Neural crest cell (in vitro differentiated cells): ENCODE results near the gene NECTIN2. TPM values are rescaled to one million over a fixed set of nuclear protein-coding genes. Genes with fewer than 3 reads are reported as not detected.
A peak's percentile ranks its signal among the peaks of the same experiment; 100 is the strongest.
"Not testable (repeated sequence)": the region's sequence is repeated elsewhere in the genome, so short reads cannot be mapped to it uniquely, and the experiment has no call there.

Source experiments
- DNase-seq: peaks from one replicate; pipeline ENCODE4 v3.0.0; 2021; ENCODE audit warnings: low read depth, mixed read lengths, low spot score
- H3K27ac Mint-ChIP-seq: one replicate; pipeline ENCODE4 v1.8.0; 2021; ENCODE audit warnings: mild to moderate bottlenecking, mixed read lengths; ENCODE audit not compliant: unreplicated experiment
- H3K27me3 Mint-ChIP-seq: 2 replicates; pipeline ENCODE4 v1.8.0; 2021; ENCODE audit warnings: low read depth, mild to moderate bottlenecking, mixed read lengths
- H3K36me3 Mint-ChIP-seq: 2 replicates; pipeline ENCODE4 v1.8.0; 2021; ENCODE audit warnings: low read depth, mild to moderate bottlenecking, mixed read lengths
- H3K4me1 Mint-ChIP-seq: 2 replicates; pipeline ENCODE4 v1.8.0; 2021; ENCODE audit warnings: mixed read lengths
- H3K4me3 Mint-ChIP-seq: one replicate; pipeline ENCODE4 v1.8.0; 2021; ENCODE audit warnings: mild to moderate bottlenecking, mixed read lengths
- H3K9me3 Mint-ChIP-seq: 2 replicates; pipeline ENCODE4 v1.8.0; 2021; ENCODE audit warnings: mixed read lengths
- total RNA-seq: library from RNA; stranded (reverse); gene quantifications from 2 replicates; pipeline ENCODE4 v1.2.1, GENCODE V29; 2021
- TF ChIP-seq, protein P1 (sequence below): fragments of 200-600 bp; sonication (generic); conservative IDR thresholded peaks from 2 replicates; pipeline ENCODE4 v1.5.0; 2021; ENCODE audit warnings: antibody characterized with exemption, mild to moderate bottlenecking

The NECTIN2 gene
- total RNA-seq, 1 donor from 2014 or later, result 76.2 TPM

DNA sequence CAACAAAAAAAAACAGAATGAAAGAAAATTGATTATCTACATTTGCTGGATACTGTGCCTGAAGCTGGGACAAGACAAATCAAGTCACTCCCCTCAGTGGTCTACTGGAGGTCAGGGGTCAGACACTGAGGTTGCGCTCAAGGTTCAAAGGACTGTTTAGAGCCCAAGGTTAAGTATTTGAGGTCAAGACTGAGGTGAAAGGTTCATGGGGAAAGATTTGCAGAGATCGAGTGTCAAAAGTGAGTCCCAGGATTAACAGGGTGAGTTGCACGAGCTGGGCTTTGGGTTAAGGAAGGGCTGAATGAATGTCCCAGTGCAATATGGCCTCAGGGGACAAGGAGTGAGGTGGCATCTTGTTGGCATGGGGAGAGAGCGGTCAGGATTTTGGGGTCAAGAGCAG lies 41.6 kb downstream of the NECTIN2 start:
- TF ChIP-seq, protein P1, sequence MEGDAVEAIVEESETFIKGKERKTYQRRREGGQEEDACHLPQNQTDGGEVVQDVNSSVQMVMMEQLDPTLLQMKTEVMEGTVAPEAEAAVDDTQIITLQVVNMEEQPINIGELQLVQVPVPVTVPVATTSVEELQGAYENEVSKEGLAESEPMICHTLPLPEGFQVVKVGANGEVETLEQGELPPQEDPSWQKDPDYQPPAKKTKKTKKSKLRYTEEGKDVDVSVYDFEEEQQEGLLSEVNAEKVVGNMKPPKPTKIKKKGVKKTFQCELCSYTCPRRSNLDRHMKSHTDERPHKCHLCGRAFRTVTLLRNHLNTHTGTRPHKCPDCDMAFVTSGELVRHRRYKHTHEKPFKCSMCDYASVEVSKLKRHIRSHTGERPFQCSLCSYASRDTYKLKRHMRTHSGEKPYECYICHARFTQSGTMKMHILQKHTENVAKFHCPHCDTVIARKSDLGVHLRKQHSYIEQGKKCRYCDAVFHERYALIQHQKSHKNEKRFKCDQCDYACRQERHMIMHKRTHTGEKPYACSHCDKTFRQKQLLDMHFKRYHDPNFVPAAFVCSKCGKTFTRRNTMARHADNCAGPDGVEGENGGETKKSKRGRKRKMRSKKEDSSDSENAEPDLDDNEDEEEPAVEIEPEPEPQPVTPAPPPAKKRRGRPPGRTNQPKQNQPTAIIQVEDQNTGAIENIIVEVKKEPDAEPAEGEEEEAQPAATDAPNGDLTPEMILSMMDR, result no peak
- Mint-ChIP-seq H3K27me3 (peaks cover 2% of the 10 kb centered on the region), H3K4me3 (no peak overlapping the region), H3K4me1 (peaks cover 27% of the 10 kb centered on the region), H3K27ac (peak overlapping the region; percentile 28), H3K9me3 (peaks cover 3% of the 10 kb centered on the region), H3K36me3 (peaks cover 17% of the 10 kb centered on the region)
- DNase-seq, result no peak

DNA sequence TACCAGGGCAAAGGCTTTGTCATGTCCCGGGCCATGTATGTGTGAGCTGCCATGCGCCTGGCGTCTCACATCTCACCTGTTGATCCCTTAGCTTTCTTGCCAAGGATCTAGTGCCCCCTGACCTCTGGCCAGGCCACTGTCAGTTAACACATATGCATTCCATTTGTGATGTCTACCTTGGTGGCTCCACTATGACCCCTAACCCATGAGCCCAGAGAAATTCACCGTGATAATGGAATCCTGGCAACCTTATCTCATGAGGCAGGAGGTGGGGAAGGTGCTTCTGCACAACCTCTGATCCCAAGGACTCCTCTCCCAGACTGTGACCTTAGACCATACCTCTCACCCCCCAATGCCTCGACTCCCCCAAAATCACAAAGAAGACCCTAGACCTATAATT lies 42.2 kb downstream of the NECTIN2 start:
- not testable (repeated sequence) for DNase-seq, H3K27me3 Mint-ChIP-seq, H3K9me3 Mint-ChIP-seq, H3K27ac Mint-ChIP-seq
- Mint-ChIP-seq H3K4me1 (peaks cover 33% of the 10 kb centered on the region), H3K4me3 (peak overlapping the region; percentile 36), H3K36me3 (peaks cover 19% of the 10 kb centered on the region)

DNA sequence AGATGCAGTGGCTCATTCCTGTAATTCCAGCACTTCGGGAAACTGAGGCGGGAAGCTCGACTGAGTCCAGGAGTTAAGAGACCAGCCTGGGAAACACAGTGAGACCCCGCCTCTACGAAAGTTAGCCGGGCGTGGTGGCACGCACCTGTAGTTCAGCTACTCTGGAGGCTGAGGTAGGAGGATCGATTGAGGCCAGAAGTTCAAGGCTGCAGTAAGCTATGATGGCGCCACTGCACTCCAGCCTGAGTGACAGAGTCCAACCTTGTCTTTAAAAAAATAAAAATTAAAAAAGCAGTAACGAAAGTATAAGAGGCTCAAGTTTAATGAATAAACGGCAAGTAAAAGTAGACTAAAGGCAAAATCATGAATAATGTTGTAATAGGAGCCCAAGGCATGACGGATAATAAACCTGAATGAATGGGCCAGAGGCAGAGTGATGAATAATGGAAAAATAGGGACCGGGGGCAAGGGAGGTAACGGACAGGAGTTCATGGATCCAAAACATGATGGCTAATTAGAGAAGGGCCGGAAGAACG lies 43.8 kb downstream of the NECTIN2 start:
- Mint-ChIP-seq H3K4me3 (peak overlapping the region; percentile 86), H3K36me3 (peaks cover 19% of the 10 kb centered on the region), H3K4me1 (peaks cover 33% of the 10 kb centered on the region), H3K27ac (peak overlapping the region; percentile 95), H3K9me3 (peaks cover 3% of the 10 kb centered on the region), H3K27me3 (peaks cover 2% of the 10 kb centered on the region)
- TF ChIP-seq, protein P1, result no peak
- no peak for DNase-seq

DNA sequence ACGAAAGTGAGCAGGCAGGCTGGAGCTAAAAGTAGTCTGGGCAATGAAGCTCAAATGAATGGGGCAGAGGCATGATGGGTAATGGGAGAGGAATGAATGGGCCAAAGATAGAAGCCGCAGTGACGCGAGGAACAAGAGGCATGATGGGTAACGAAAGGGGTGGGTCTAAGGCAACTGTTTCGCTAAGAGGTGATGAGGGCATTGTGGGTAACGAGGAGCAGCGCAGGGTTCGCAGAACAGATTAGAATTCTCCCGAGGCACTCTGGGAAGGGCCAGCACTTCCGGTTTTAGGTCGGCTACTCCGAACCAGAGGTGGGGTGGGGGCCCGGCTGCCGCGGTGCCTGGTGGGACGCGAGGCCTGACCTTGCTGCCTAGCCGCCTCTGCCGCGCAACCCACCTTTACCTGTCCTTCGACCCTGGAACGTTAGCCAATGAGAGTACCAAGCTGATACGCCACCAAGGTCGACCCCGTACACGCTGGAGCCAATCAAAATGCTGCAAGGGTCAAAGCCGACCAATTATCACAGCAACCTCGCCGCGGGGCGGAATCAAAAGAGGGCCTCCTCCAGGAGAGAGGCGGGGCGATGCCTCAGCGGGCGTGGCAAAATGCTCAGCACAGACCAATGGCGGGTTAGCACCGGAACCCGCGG lies 44.4 kb downstream of the NECTIN2 start:
- DNase-seq, result peak; percentile 100
- TF ChIP-seq, protein P1, result no peak
- Mint-ChIP-seq H3K4me1 (peaks cover 33% of the 10 kb centered on the region), H3K36me3 (peaks cover 21% of the 10 kb centered on the region), H3K27me3 (peaks cover 2% of the 10 kb centered on the region), H3K4me3 (peak overlapping the region; percentile 86), H3K27ac (peak overlapping the region; percentile 95), H3K9me3 (peaks cover 3% of the 10 kb centered on the region)

DNA sequence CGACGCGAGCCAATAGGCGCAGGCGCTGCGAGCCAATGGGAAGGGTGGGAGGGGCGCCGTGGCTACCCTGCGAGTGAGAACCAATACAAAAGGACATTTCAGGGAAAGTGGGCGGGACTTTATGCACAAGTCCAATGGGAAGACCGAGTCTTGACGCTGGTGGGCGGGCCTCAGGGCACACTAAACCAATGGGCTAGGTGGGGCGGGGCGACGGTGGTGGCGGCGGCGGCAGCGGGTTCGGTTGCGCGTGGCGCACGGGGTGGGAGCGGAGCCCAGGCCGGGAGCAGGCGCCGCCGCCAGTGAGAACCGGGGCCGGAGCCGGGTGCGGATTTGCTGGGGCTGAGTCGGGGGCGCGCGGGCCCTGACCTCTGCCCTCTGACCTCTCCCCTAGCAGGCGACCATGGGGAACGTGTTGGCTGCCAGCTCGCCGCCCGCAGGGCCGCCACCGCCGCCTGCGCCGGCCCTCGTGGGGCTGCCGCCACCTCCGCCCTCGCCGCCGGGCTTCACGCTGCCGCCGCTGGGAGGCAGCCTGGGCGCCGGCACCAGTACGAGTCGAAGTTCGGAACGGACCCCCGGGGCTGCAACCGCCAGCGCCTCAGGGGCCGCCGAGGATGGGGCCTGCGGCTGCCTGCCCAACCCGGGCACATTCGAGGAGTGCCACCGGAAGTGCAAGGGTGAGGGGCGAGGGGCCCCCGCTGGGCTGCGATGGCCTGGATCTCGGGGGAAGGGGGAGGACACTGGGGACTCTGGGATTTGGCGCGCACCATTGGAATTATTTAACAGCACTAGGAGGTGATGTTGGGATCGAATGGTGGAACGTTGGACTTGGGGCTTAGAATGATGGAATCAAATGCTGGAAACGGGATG lies 45.2 kb downstream of the NECTIN2 start, which contains the start of gene TOMM40:
TSS of gene TOMM40 (plus strand) at position 239 of the 867 bp plus-strand sequence. CDS start at position 401, 162 bp downstream.
- Mint-ChIP-seq H3K4me3 (peak within 1 kb of the TSS; percentile 92), H3K27ac (peak within 1 kb of the TSS; percentile 95), H3K4me1 (peaks cover 33% of the 10 kb centered on the region), H3K36me3 (peaks cover 24% of the 10 kb centered on the region), H3K27me3 (peaks cover 2% of the 10 kb centered on the region), H3K9me3 (peaks cover 3% of the 10 kb centered on the region)
- DNase-seq, result peak; percentile 98
- TF ChIP-seq, protein P1, result no peak
